Loucy (cell line): ENCODE measurements around the gene SLC16A5.
A peak's percentile ranks its signal among the peaks of the same experiment; 100 is the strongest.
"Not testable (repeated sequence)": the region's sequence is repeated elsewhere in the genome, so short reads cannot be mapped to it uniquely, and the experiment has no call there.

Experiments used
- H2AFZ ChIP-seq: fragments of 200-600 bp; sonication (generic); 2 replicates; pipeline ENCODE4 v1.6.0; 2016; ENCODE audit warnings: antibody characterized with exemption, mild to moderate bottlenecking, low read length, moderate library complexity
- H3F3A ChIP-seq: fragments of 200-600 bp; 2 replicates; pipeline ENCODE4 v1.6.0; 2016; ENCODE audit warnings: antibody characterized with exemption, low read depth, mild to moderate bottlenecking
- H3K27me3 ChIP-seq: fragments of 200-600 bp; sonication (generic); 2 replicates; pipeline ENCODE4 v1.6.1; 2014; ENCODE audit warnings: low read length, mild to moderate bottlenecking; ENCODE audit not compliant: insufficient read depth, poor library complexity, severe bottlenecking
- H3K36me3 ChIP-seq: fragments of 200-600 bp; sonication (generic); 2 replicates; pipeline ENCODE4 v1.6.1; 2016; ENCODE audit warnings: low read length; ENCODE audit not compliant: insufficient read depth
- H3K4me1 ChIP-seq: fragments of 200-600 bp; sonication (generic); 2 replicates; pipeline ENCODE4 v1.5.1; 2014; ENCODE audit warnings: low read length, mild to moderate bottlenecking; ENCODE audit not compliant: insufficient read depth, poor library complexity, severe bottlenecking
- H3K4me2 ChIP-seq: fragments of 200-600 bp; sonication (generic); 2 replicates; pipeline ENCODE4 v1.6.0; 2014; ENCODE audit warnings: antibody characterized with exemption, low read length, low read depth, mild to moderate bottlenecking; ENCODE audit not compliant: poor library complexity, severe bottlenecking
- H3K4me3 ChIP-seq: fragments of 200-600 bp; sonication (generic); 2 replicates; pipeline ENCODE4 v1.5.1; 2014; ENCODE audit warnings: low read length, mild to moderate bottlenecking, mixed read lengths; ENCODE audit not compliant: poor library complexity, severe bottlenecking
- H3K79me2 ChIP-seq: fragments of 200-600 bp; sonication (generic); 2 replicates; pipeline ENCODE4 v1.6.1; 2014; ENCODE audit warnings: low read length; ENCODE audit not compliant: insufficient read depth
- H3K9ac ChIP-seq: fragments of 200-600 bp; sonication (generic); 2 replicates; pipeline ENCODE4 v1.6.0; 2014; ENCODE audit warnings: mild to moderate bottlenecking, low read depth, low read length, moderate library complexity; ENCODE audit not compliant: poor library complexity, severe bottlenecking
- H3K9me2 ChIP-seq: fragments of 200-600 bp; sonication (generic); replicated peaks from 2 replicates; pipeline ENCODE4 v1.6.1; 2016; ENCODE audit warnings: low read depth, low read length, mixed read lengths
- H3K9me3 ChIP-seq: fragments of 200-600 bp; sonication (generic); 2 replicates; pipeline ENCODE4 v1.6.1; 2014; ENCODE audit warnings: mild to moderate bottlenecking, antibody characterized with exemption, low read length, low read depth; ENCODE audit not compliant: insufficient read depth
- H4K20me1 ChIP-seq: fragments of 200-600 bp; sonication (generic); 2 replicates; pipeline ENCODE4 v1.6.0; 2014; ENCODE audit warnings: antibody characterized with exemption, low read length, mild to moderate bottlenecking; ENCODE audit not compliant: insufficient read depth, poor library complexity, severe bottlenecking
- CTCF ChIP-seq: fragments of 200-600 bp; sonication (generic); conservative IDR thresholded peaks from 2 replicates; pipeline ENCODE4 v1.5.1; 2014; ENCODE audit warnings: mild to moderate bottlenecking, antibody characterized with exemption, low read length
- EZH2phosphoT487 ChIP-seq: fragments of 200-600 bp; IDR thresholded peaks from 2 replicates; pipeline ENCODE4 v1.6.1; 2018; ENCODE audit warnings: antibody characterized with exemption, mild to moderate bottlenecking, moderate library complexity, borderline replicate concordance

SLC16A5 gene

GRCh38 chr17:75067856-75068255, 19.9 kb upstream of the SLC16A5 start:
- H3K4me1 ChIP-seq = peaks cover 9% of the 10 kb centered on the region
- TF ChIP-seq CTCF (no peak), EZH2phosphoT487 (no peak)
- no peaks in the 10 kb centered on the region for H4K20me1 ChIP-seq
- peak overlapping the region; percentile 48 for H3K4me2 ChIP-seq
- no peaks in the 10 kb centered on the region for H3K9me2 ChIP-seq
- H3K79me2 ChIP-seq = no peaks in the 10 kb centered on the region
- H2AFZ ChIP-seq = peak overlapping the region; percentile 42; the same call in 1 of the 2 replicates
- H3K4me3 ChIP-seq = peak overlapping the region; percentile 1
- peak overlapping the region; percentile 0 for H3K9ac ChIP-seq
- no peaks in the 10 kb centered on the region for H3K9me3 ChIP-seq
- H3K27me3 ChIP-seq = no peaks in the 10 kb centered on the region
- H3F3A ChIP-seq = no peaks in the 10 kb centered on the region
- H3K36me3 ChIP-seq = peaks cover 19% of the 10 kb centered on the region; the same call in 1 of the 2 replicates

- peaks cover 10% of the 10 kb centered on the region; the same call in 1 of the 2 replicates for H3K36me3 ChIP-seq
- H3K9me3 ChIP-seq = no peaks in the 10 kb centered on the region
- H3K4me2 ChIP-seq = no peak overlapping the region
- H3K9ac ChIP-seq = no peak overlapping the region
- no peaks in the 10 kb centered on the region for H4K20me1 ChIP-seq
- no peak overlapping the region for H3K4me3 ChIP-seq
- H3K79me2 ChIP-seq = no peaks in the 10 kb centered on the region
- no peaks in the 10 kb centered on the region for H3K27me3 ChIP-seq
- no peak overlapping the region for H2AFZ ChIP-seq
- TF ChIP-seq EZH2phosphoT487 = no peak
- TF ChIP-seq CTCF = no peak
- H3F3A ChIP-seq = no peaks in the 10 kb centered on the region
- no peaks in the 10 kb centered on the region for H3K9me2 ChIP-seq
- peaks cover 9% of the 10 kb centered on the region for H3K4me1 ChIP-seq
Observed at GRCh38 chr17:75068750-75069149, 19.0 kb upstream of the SLC16A5 start.

- H3K79me2 ChIP-seq = no peaks in the 10 kb centered on the region
- no peaks in the 10 kb centered on the region for H3K9me3 ChIP-seq
- H4K20me1 ChIP-seq = no peaks in the 10 kb centered on the region
- H3F3A ChIP-seq = no peaks in the 10 kb centered on the region
- H3K9me2 ChIP-seq = no peaks in the 10 kb centered on the region
- no peaks in the 10 kb centered on the region for H3K27me3 ChIP-seq
- no peak overlapping the region for H3K4me3 ChIP-seq
- H2AFZ ChIP-seq = no peak overlapping the region
- H3K9ac ChIP-seq = no peak overlapping the region
- H3K4me2 ChIP-seq = no peak overlapping the region
- no peaks in the 10 kb centered on the region; the same call in 1 of the 2 replicates for H3K36me3 ChIP-seq
- no peak for TF ChIP-seq EZH2phosphoT487
- TF ChIP-seq CTCF = peak; percentile 53
- H3K4me1 ChIP-seq = peaks cover 9% of the 10 kb centered on the region
Observed at GRCh38 chr17:75069783-75070182, 18.0 kb upstream of the SLC16A5 start.

GRCh38 chr17:75071478-75072271, 16.1 kb upstream of the SLC16A5 start:
- H3K4me3 ChIP-seq, H3K36me3 ChIP-seq, H3K27me3 ChIP-seq, H4K20me1 ChIP-seq, H3K4me1 ChIP-seq, H3K9me3 ChIP-seq, H3F3A ChIP-seq, H3K79me2 ChIP-seq, H3K4me2 ChIP-seq, H3K9ac ChIP-seq, H3K9me2 ChIP-seq, H2AFZ ChIP-seq: not testable (repeated sequence)

GRCh38 chr17:75072909-75073308, 14.8 kb upstream of the SLC16A5 start:
- H3K27me3 ChIP-seq, H3K4me3 ChIP-seq, H3K79me2 ChIP-seq, H3K9me3 ChIP-seq, H3K4me1 ChIP-seq, H3K36me3 ChIP-seq, H3K9me2 ChIP-seq, H2AFZ ChIP-seq, H3F3A ChIP-seq, H3K9ac ChIP-seq, H4K20me1 ChIP-seq, H3K4me2 ChIP-seq: not testable (repeated sequence)
